ENCODE measurements around the gene SH2D3C.

DNA sequence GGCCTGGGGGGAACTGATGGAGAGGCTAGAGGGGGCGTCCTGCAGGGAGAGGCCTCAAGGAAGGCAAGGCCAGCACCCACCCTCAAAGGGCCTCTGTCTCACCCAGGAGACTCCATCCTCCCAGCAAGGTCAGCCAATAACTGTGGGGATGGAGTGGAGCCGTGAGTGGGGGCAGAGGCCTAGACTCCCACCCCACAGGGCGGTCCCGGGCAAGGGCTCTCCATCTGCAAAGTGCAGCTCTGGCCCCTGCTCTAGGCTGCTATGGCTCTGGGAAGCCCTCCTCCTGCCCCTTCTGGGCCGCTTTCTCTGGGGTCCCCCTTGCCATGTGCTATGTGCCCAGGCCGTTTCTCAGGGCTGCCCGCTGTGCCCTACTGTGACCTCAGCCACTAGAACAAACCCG, 38.3 kb upstream of the SH2D3C start:
- TF ChIP-seq, protein P1, sequence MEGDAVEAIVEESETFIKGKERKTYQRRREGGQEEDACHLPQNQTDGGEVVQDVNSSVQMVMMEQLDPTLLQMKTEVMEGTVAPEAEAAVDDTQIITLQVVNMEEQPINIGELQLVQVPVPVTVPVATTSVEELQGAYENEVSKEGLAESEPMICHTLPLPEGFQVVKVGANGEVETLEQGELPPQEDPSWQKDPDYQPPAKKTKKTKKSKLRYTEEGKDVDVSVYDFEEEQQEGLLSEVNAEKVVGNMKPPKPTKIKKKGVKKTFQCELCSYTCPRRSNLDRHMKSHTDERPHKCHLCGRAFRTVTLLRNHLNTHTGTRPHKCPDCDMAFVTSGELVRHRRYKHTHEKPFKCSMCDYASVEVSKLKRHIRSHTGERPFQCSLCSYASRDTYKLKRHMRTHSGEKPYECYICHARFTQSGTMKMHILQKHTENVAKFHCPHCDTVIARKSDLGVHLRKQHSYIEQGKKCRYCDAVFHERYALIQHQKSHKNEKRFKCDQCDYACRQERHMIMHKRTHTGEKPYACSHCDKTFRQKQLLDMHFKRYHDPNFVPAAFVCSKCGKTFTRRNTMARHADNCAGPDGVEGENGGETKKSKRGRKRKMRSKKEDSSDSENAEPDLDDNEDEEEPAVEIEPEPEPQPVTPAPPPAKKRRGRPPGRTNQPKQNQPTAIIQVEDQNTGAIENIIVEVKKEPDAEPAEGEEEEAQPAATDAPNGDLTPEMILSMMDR (IDR thresholded peaks at IDR 0.05; ENCODE audit: low read depth, low read length, poor library complexity, severe bottlenecking), result no peak
- no peak for TF ChIP-seq EZH2phosphoT487 (IDR thresholded peaks at IDR 0.05; ENCODE audit: borderline replicate concordance, low read length)

Data from DOHH2 (cell line).